ENCODE data around the gene PLEKHM2. TPM values are rescaled to one million over a fixed set of nuclear protein-coding genes. Genes with fewer than 3 reads are reported as not detected.

The PLEKHM2 gene
- total RNA-seq, 1 experiment from 2014 or later: 45.9 TPM

GRCh38 chr1:15678578-15678977, 5.5 kb upstream of the PLEKHM2 start:
- no peaks in the 10 kb centered on the region for H3K79me1 ChIP-seq (ENCODE audit: insufficient read depth, low read depth, low read length, poor library complexity, severe bottlenecking)
- H3K23ac ChIP-seq (ENCODE audit: insufficient read length, low read depth, low read length): no peak overlapping the region
- Mint-ChIP-seq H3K27ac (no peak overlapping the region), H3K4me3 (no peak overlapping the region), H3K9me3 (peaks cover 12 to 18% of the 10 kb centered on the region in 2 experiments), H3K36me3 (ENCODE audit: insufficient read depth in 1 of 3, low read depth in 3 of 3) (peaks cover 0 to 7% (median 5%) of the 10 kb centered on the region in 3 experiments; a peak in 3 of 7 replicates), H3K27me3 (ENCODE audit: low read depth) (no peaks in the 10 kb centered on the region), H3K4me1 (peaks cover 7 to 11% of the 10 kb centered on the region in 2 experiments)
- H4K91ac ChIP-seq (ENCODE audit: insufficient read length, low read depth, low read length): no peak overlapping the region
- no peaks in the 10 kb centered on the region for H3K23me2 ChIP-seq (ENCODE audit: insufficient read length, low read depth, low read length, poor library complexity, severe bottlenecking)
- peaks cover 3% of the 10 kb centered on the region; the same call in 1 of the 2 replicates for H3K4me1 ChIP-seq (ENCODE audit: insufficient read depth, low read length)
- no CpG with 5 or more reads among the region's 1 CpG for WGBS (ENCODE audit: extremely low coverage, insufficient read length, low lambda C conversion rate)
- no peak overlapping the region for H2BK15ac ChIP-seq (ENCODE audit: low read depth, low read length)
- H3K18ac ChIP-seq (ENCODE audit: insufficient read length, low read depth, low read length): no peak overlapping the region
- no peak overlapping the region for H4K5ac ChIP-seq (ENCODE audit: insufficient read length, low read depth, low read length)
- no peak overlapping the region for H2BK20ac ChIP-seq (ENCODE audit: low read depth, low read length, poor library complexity, severe bottlenecking)
- H4K20me1 ChIP-seq (ENCODE audit: control insufficient read depth, insufficient read depth, insufficient read length): no peaks in the 10 kb centered on the region
- no peaks in the 10 kb centered on the region for H3K27me3 ChIP-seq (ENCODE audit: insufficient read depth, low read length)
- no peaks in the 10 kb centered on the region for H3K79me2 ChIP-seq (ENCODE audit: insufficient read depth, low read length)
- H3K4ac ChIP-seq (ENCODE audit: low read depth, low read length): no peak overlapping the region
- H3K56ac ChIP-seq (ENCODE audit: insufficient read length, low read depth, low read length): no peak overlapping the region
- no peak overlapping the region for H3K14ac ChIP-seq (ENCODE audit: insufficient read depth, low read length)
- peak; percentile 66 for DNase-seq
- no peak overlapping the region for H2BK120ac ChIP-seq (ENCODE audit: low read depth, low read length, poor library complexity, severe bottlenecking)
- H3K9ac ChIP-seq (ENCODE audit: extremely low read depth, insufficient read length, low read length): no peak overlapping the region
- no peak overlapping the region for H2AFZ ChIP-seq (ENCODE audit: low read length)
- no peak overlapping the region for H2BK12ac ChIP-seq (ENCODE audit: insufficient read length, low read depth, low read length)
- no peak overlapping the region for H2BK5ac ChIP-seq (ENCODE audit: insufficient read length, low read length)
- H3T11ph ChIP-seq (ENCODE audit: low read length): no peak overlapping the region
- H4K8ac ChIP-seq (replicated peaks; ENCODE audit: insufficient read length, low read depth, low read length): no peak overlapping the region
- no peaks in the 10 kb centered on the region for H3K9me3 ChIP-seq (ENCODE audit: control insufficient read depth, low read depth, low read length)
- H3K27ac ChIP-seq (ENCODE audit: insufficient read length, low read depth, low read length): no peak overlapping the region
- no peak overlapping the region for H2AK5ac ChIP-seq (ENCODE audit: insufficient read length, low read length)
- no peak for TF ChIP-seq CTCF (conservative IDR thresholded peaks at IDR 0.05)
- H3K4me2 ChIP-seq (ENCODE audit: insufficient read depth, insufficient read length, low read length): no peak overlapping the region
